ENCODE measurements around the gene ZPR1. TPM values are rescaled to one million over a fixed set of nuclear protein-coding genes. Genes with fewer than 3 reads are reported as not detected.
"Not testable (repeated sequence)": the region's sequence is repeated elsewhere in the genome, so short reads cannot be mapped to it uniquely, and the experiment has no call there.

Gene ZPR1
- 10 to 100 TPM; 15.9 to 35.5 (median 23.4) TPM for total RNA-seq
- 10 to 100 TPM; 10.8 to 16.6 TPM for polyA plus RNA-seq

- intact Hi-C loops (cut with DNase I) = loop anchor here in 1 of 3 donors (2.0 to 10.0 kb wide), 2 partner anchors 51 to 317 kb away; no protein-coding TSS in a partner anchor
- peaks cover 4 to 29% (median 15%) of the 10 kb centered on the region in 3 donors for H3K36me3 ChIP-seq
- H3K27ac ChIP-seq = peak within 1 kb of the TSS; percentile 62 to 83 (median 71)
- DNase-seq = peak; percentile 73 to 91 (median 82)
- H3K27me3 ChIP-seq = no peaks in the 10 kb centered on the region
- H3K9me3 ChIP-seq = no peaks in the 10 kb centered on the region
- TF ChIP-seq CTCF (IDR thresholded peaks at IDR 0.05) = no peak
- peak; percentile 86 to 91 (median 90) for ATAC-seq
- H3K4me3 ChIP-seq = peak within 1 kb of the TSS; percentile 91 to 98 (median 94)
- 1 to 2% methylated on average over 43 to 56 of the region's 56 CpGs for WGBS, 2 donors
- no peak for FAIRE-seq
- peaks cover 14 to 24% (median 19%) of the 10 kb centered on the region in 3 donors for H3K4me1 ChIP-seq
Measured at GRCh38 chr11:116787786-116788486, at the start of gene ZPR1. Gene ZPR1 (minus strand): TSS chr11:116788023. CDS start chr11:116787990, 33 bp downstream.

- H3K36me3 ChIP-seq = no peaks in the 10 kb centered on the region
- 82 to 83% methylated on average over 7 of the region's 7 CpGs for WGBS, 2 donors
- intact Hi-C loops (cut with DNase I) = no loop called here
- no peaks in the 10 kb centered on the region for H3K27me3 ChIP-seq
- H3K4me3 ChIP-seq = no peak overlapping the region
- ATAC-seq = no peak
- FAIRE-seq = no peak
- no peaks in the 10 kb centered on the region for H3K9me3 ChIP-seq
- no peak for TF ChIP-seq CTCF (IDR thresholded peaks at IDR 0.05)
- no peak overlapping the region for H3K27ac ChIP-seq
- peak in 1 of 6 donors; percentile 63 for DNase-seq
- H3K4me1 ChIP-seq = peaks cover 0 to 10% (median 6%) of the 10 kb centered on the region in 3 donors
Measured at GRCh38 chr11:116836632-116836991, 48.8 kb upstream of the ZPR1 start.

- Histone ChIP-seq H3K36me3 (no peaks in the 10 kb centered on the region), H3K4me1 (peaks cover 0 to 10% (median 6%) of the 10 kb centered on the region in 3 donors), H3K9me3 (no peaks in the 10 kb centered on the region), H3K27ac (peak overlapping the region in 2 of 4 donors; percentile 42 to 46), H3K4me3 (peak overlapping the region in 3 of 4 donors; percentile 9 to 39 (median 12)), H3K27me3 (no peaks in the 10 kb centered on the region)
- DNase-seq = peak; percentile 75 to 97 (median 86)
- peak; percentile 80 to 90 (median 88) for ATAC-seq
- WGBS, 2 donors = 10 to 11% methylated on average over 57 of the region's 57 CpGs
- TF ChIP-seq CTCF (IDR thresholded peaks at IDR 0.05) = peak in 3 of 4 donors; percentile 30 to 50 (median 36)
- no peak for FAIRE-seq
- intact Hi-C loops (cut with DNase I) = no loop called here
Measured at GRCh38 chr11:116835791-116836631, 48.2 kb upstream of the ZPR1 start.

GRCh38 chr11:116835042-116835772 is 47.4 kb upstream of the ZPR1 start:
- Histone ChIP-seq H3K36me3 (no peaks in the 10 kb centered on the region), H3K27ac (peak overlapping the region in 2 of 4 donors; percentile 42 to 46), H3K4me3 (peak overlapping the region in 2 of 4 donors; percentile 9 to 39), H3K9me3 (no peaks in the 10 kb centered on the region), H3K27me3 (no peaks in the 10 kb centered on the region), H3K4me1 (peaks cover 0 to 10% (median 6%) of the 10 kb centered on the region in 3 donors)
- ATAC-seq (peak; percentile 12 to 24 (median 21)), DNase-seq (peak in 1 of 6 donors; percentile 66), FAIRE-seq (no peak)
- TF ChIP-seq CTCF (IDR thresholded peaks at IDR 0.05) = no peak
- 68 to 70% methylated on average over 28 of the region's 28 CpGs for WGBS, 2 donors
- intact Hi-C loops (cut with DNase I) = no loop called here

GRCh38 chr11:116834535-116835041 is 46.8 kb upstream of the ZPR1 start:
- not testable (repeated sequence) for DNase-seq, H3K36me3 ChIP-seq, ATAC-seq, H3K4me3 ChIP-seq, H3K27me3 ChIP-seq, H3K27ac ChIP-seq, H3K9me3 ChIP-seq, FAIRE-seq, H3K4me1 ChIP-seq
- WGBS, 2 donors = 82% methylated on average over 13 of the region's 13 CpGs
- intact Hi-C loops (cut with DNase I) = loop anchor here in 1 of 3 donors (5.0 kb wide), 1 partner anchor 42 kb away; the partner anchor contains the start of gene APOA5

Data from pancreas (tissue), 10 donors.